ENCODE data around the gene SH3D19. TPM values are rescaled to one million over a fixed set of nuclear protein-coding genes. Genes with fewer than 3 reads are reported as not detected.

SH3D19 gene
- total and polyA plus RNA-seq, 7 donors, result 31.4 to 195 (median 105) TPM

GRCh38 chr4:151266497-151266896 lies 58.9 kb downstream of the SH3D19 start:
- intact Hi-C loops (cut with DNase I), result no loop called here
- WGBS, 2 donors, result 90 to 94% methylated on average over 1 of the region's 1 CpG
- Histone ChIP-seq H3K27ac (no peak overlapping the region), H3K9me3 (no peaks in the 10 kb centered on the region), H3K4me3 (no peak overlapping the region), H3K27me3 (no peaks in the 10 kb centered on the region), H3K36me3 (no peaks in the 10 kb centered on the region), H3K4me1 (peaks cover 0 to 37% (median 24%) of the 10 kb centered on the region in 4 donors)
- DNase-seq, result no peak
- no peak for TF ChIP-seq EP300 (IDR thresholded peaks at IDR 0.05)
- no peak for TF ChIP-seq CTCF (IDR thresholded peaks at IDR 0.05)
- TF ChIP-seq POLR2AphosphoS5 (IDR thresholded peaks at IDR 0.05), result no peak
- TF ChIP-seq POLR2A (IDR thresholded peaks at IDR 0.05), result no peak

- H3K27me3 ChIP-seq, result no peaks in the 10 kb centered on the region
- TF ChIP-seq CTCF (IDR thresholded peaks at IDR 0.05) (no peak), POLR2AphosphoS5 (IDR thresholded peaks at IDR 0.05) (no peak), EP300 (IDR thresholded peaks at IDR 0.05) (no peak), POLR2A (IDR thresholded peaks at IDR 0.05) (no peak)
- intact Hi-C loops (cut with DNase I), result no loop called here
- no peak overlapping the region for H3K4me3 ChIP-seq
- DNase-seq, result no peak
- no peaks in the 10 kb centered on the region for H3K36me3 ChIP-seq
- WGBS, 2 donors, result 90 to 91% methylated on average over 2 of the region's 2 CpGs
- no peaks in the 10 kb centered on the region for H3K9me3 ChIP-seq
- peaks cover 0 to 38% (median 26%) of the 10 kb centered on the region in 4 donors for H3K4me1 ChIP-seq
- H3K27ac ChIP-seq, result no peak overlapping the region
These were observed 62.0 kb downstream of the SH3D19 start for GRCh38 chr4:151263455-151263854.

GRCh38 chr4:151260526-151260925 lies 64.9 kb downstream of the SH3D19 start:
- Histone ChIP-seq H3K27ac (no peak overlapping the region), H3K27me3 (no peaks in the 10 kb centered on the region), H3K4me3 (no peak overlapping the region), H3K36me3 (no peaks in the 10 kb centered on the region), H3K9me3 (no peaks in the 10 kb centered on the region), H3K4me1 (peaks cover 0 to 41% (median 31%) of the 10 kb centered on the region in 4 donors)
- intact Hi-C loops (cut with DNase I), result no loop called here
- WGBS, 2 donors, result 92 to 94% methylated on average over 2 of the region's 2 CpGs
- no peak for DNase-seq
- TF ChIP-seq POLR2AphosphoS5 (IDR thresholded peaks at IDR 0.05), result no peak

- Histone ChIP-seq H3K36me3 (no peaks in the 10 kb centered on the region), H3K9me3 (no peaks in the 10 kb centered on the region), H3K27me3 (no peaks in the 10 kb centered on the region), H3K4me1 (peaks cover 0 to 41% (median 29%) of the 10 kb centered on the region in 4 donors), H3K27ac (no peak overlapping the region), H3K4me3 (no peak overlapping the region)
- whole genome bisulfite sequencing, 2 donors, result 72 to 92% methylated on average over 1 of the region's 1 CpG
- TF ChIP-seq POLR2AphosphoS5 (IDR thresholded peaks at IDR 0.05) (no peak), EP300 (IDR thresholded peaks at IDR 0.05) (no peak), POLR2A (IDR thresholded peaks at IDR 0.05) (no peak), CTCF (IDR thresholded peaks at IDR 0.05) (no peak)
- no peak for DNase-seq
- intact Hi-C loops (cut with DNase I), result no loop called here
These were observed 65.7 kb downstream of the SH3D19 start for GRCh38 chr4:151259752-151260151.

GRCh38 chr4:151257704-151258103 lies 67.7 kb downstream of the SH3D19 start:
- Histone ChIP-seq H3K36me3 (no peaks in the 10 kb centered on the region), H3K4me1 (peaks cover 0 to 32% (median 20%) of the 10 kb centered on the region in 4 donors), H3K4me3 (no peak overlapping the region), H3K27me3 (no peaks in the 10 kb centered on the region), H3K9me3 (no peaks in the 10 kb centered on the region), H3K27ac (no peak overlapping the region)
- intact Hi-C loops (cut with DNase I), result no loop called here
- TF ChIP-seq POLR2AphosphoS5 (IDR thresholded peaks at IDR 0.05), result no peak
- TF ChIP-seq EP300 (IDR thresholded peaks at IDR 0.05), result no peak
- TF ChIP-seq CTCF (IDR thresholded peaks at IDR 0.05), result no peak
- TF ChIP-seq POLR2A (IDR thresholded peaks at IDR 0.05), result no peak
- no peak for DNase-seq
- WGBS, 2 donors, result 93 to 94% methylated on average over 4 of the region's 4 CpGs
